ENCODE measurements around the gene CSMD2.
"Not testable (repeated sequence)": the region's sequence is repeated elsewhere in the genome, so short reads cannot be mapped to it uniquely, and the experiment has no call there.

- TF ChIP-seq REST (IDR thresholded peaks at IDR 0.05; ENCODE audit: unreplicated experiment); CTCF (conservative IDR thresholded peaks at IDR 0.05; ENCODE audit: low read depth in 2 of 2); POLR2AphosphoS5 (IDR thresholded peaks at IDR 0.05; ENCODE audit: low read depth); CREB1 (CRISPR knock-in tag; IDR thresholded peaks at IDR 0.05; ENCODE audit: low read depth); JUNB (IDR thresholded peaks at IDR 0.05; ENCODE audit: unreplicated experiment); EZH2 (IDR thresholded peaks at IDR 0.05; ENCODE audit: low read depth, unreplicated experiment); EZH2phosphoT487 (IDR thresholded peaks at IDR 0.05; ENCODE audit: unreplicated experiment); STAT1 (IDR thresholded peaks at IDR 0.05; ENCODE audit: unreplicated experiment); ZNF114 (CRISPR knock-in tag; IDR thresholded peaks at IDR 0.05): not testable (repeated sequence)
- TF ChIP-seq, protein P1, sequence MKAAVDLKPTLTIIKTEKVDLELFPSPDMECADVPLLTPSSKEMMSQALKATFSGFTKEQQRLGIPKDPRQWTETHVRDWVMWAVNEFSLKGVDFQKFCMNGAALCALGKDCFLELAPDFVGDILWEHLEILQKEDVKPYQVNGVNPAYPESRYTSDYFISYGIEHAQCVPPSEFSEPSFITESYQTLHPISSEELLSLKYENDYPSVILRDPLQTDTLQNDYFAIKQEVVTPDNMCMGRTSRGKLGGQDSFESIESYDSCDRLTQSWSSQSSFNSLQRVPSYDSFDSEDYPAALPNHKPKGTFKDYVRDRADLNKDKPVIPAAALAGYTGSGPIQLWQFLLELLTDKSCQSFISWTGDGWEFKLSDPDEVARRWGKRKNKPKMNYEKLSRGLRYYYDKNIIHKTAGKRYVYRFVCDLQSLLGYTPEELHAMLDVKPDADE (IDR thresholded peaks at IDR 0.05), result not testable (repeated sequence)
These were observed 148.7 kb downstream of the CSMD2 start for GRCh38 chr1:34016281-34016680.
